Neuron (in vitro differentiated cells): ENCODE measurements around the gene KRTAP12-3.
"Not testable (repeated sequence)": the region's sequence is repeated elsewhere in the genome, so short reads cannot be mapped to it uniquely, and the experiment has no call there.

Experiments
- H2AFZ ChIP-seq: one replicate; pipeline ENCODE4 v1.6.1; 2013; ENCODE audit warnings: low read depth, mild to moderate bottlenecking, inconsistent platforms, low read length, moderate library complexity
- H3K27me3 ChIP-seq: one replicate; pipeline ENCODE4 v1.6.1; 2013; ENCODE audit warnings: low read length; ENCODE audit not compliant: insufficient read depth
- H3K36me3 ChIP-seq: one replicate; pipeline ENCODE4 v1.6.1; 2013; ENCODE audit warnings: low read length; ENCODE audit not compliant: insufficient read depth
- H3K4me1 ChIP-seq: one replicate; pipeline ENCODE4 v1.6.1; 2013; ENCODE audit warnings: low read length; ENCODE audit not compliant: insufficient read depth
- H3K4me3 ChIP-seq: 2 replicates; pipeline ENCODE4 v1.5.1; 2013; ENCODE audit warnings: mild to moderate bottlenecking, low read length, moderate library complexity
- H3K9me3 ChIP-seq: one replicate; pipeline ENCODE4 v1.6.1; 2013; ENCODE audit warnings: low read length

The KRTAP12-3 gene

GRCh38 chr21:44666401-44667320, 8.9 kb downstream of the KRTAP12-3 start, which contains the start of gene KRTAP12-2:
KRTAP12-2 (minus strand) TSS chr21:44666927; CDS start chr21:44666886, 41 bp downstream.
- Histone ChIP-seq H3K27me3 (no peaks in the 10 kb centered on the region), H2AFZ (no peak within 1 kb of the TSS), H3K9me3 (peaks cover 6% of the 10 kb centered on the region), H3K36me3 (no peaks in the 10 kb centered on the region), H3K4me1 (no peaks in the 10 kb centered on the region), H3K4me3 (no peak within 1 kb of the TSS)

GRCh38 chr21:44667612-44668011, 9.9 kb downstream of the KRTAP12-3 start:
- Histone ChIP-seq H3K9me3 (peaks cover 8% of the 10 kb centered on the region), H3K36me3 (no peaks in the 10 kb centered on the region), H3K27me3 (no peaks in the 10 kb centered on the region), H2AFZ (no peak overlapping the region), H3K4me1 (no peaks in the 10 kb centered on the region), H3K4me3 (no peak overlapping the region)

- Histone ChIP-seq H3K4me3 (no peak overlapping the region), H3K9me3 (peaks cover 8% of the 10 kb centered on the region), H3K36me3 (no peaks in the 10 kb centered on the region), H2AFZ (no peak overlapping the region), H3K4me1 (no peaks in the 10 kb centered on the region), H3K27me3 (no peaks in the 10 kb centered on the region)
Measured at GRCh38 chr21:44670642-44671432, 13.1 kb downstream of the KRTAP12-3 start.

GRCh38 chr21:44671911-44672310, 14.2 kb downstream of the KRTAP12-3 start:
- H3K4me3 ChIP-seq = no peak overlapping the region
- H3K27me3 ChIP-seq = peaks cover 1% of the 10 kb centered on the region
- no peaks in the 10 kb centered on the region for H3K36me3 ChIP-seq
- no peaks in the 10 kb centered on the region for H3K4me1 ChIP-seq
- peaks cover 8% of the 10 kb centered on the region for H3K9me3 ChIP-seq
- no peak overlapping the region for H2AFZ ChIP-seq

GRCh38 chr21:44677881-44678280, 20.1 kb downstream of the KRTAP12-3 start:
- H3K27me3 ChIP-seq = peaks cover 8% of the 10 kb centered on the region
- H3K9me3 ChIP-seq = no peaks in the 10 kb centered on the region

GRCh38 chr21:44681152-44681551, 23.4 kb downstream of the KRTAP12-3 start:
- Histone ChIP-seq H3K27me3 (peaks cover 10% of the 10 kb centered on the region), H3K36me3 (no peaks in the 10 kb centered on the region), H3K4me1 (peaks cover 1% of the 10 kb centered on the region), H3K9me3 (peaks cover 2% of the 10 kb centered on the region), H3K4me3 (no peak overlapping the region), H2AFZ (no peak overlapping the region)

More at GRCh38 chr21:44677881-44678280, 20.1 kb downstream of the KRTAP12-3 start:
- no peak overlapping the region for H2AFZ ChIP-seq
- no peaks in the 10 kb centered on the region for H3K4me1 ChIP-seq
- H3K4me3 ChIP-seq = no peak overlapping the region
- H3K36me3 ChIP-seq = no peaks in the 10 kb centered on the region

GRCh38 chr21:44681861-44682579, 24.3 kb downstream of the KRTAP12-3 start, which contains the start of gene KRTAP12-1:
KRTAP12-1 (minus strand) TSS chr21:44682163; CDS start chr21:44682123, 40 bp downstream.
- peaks cover 2% of the 10 kb centered on the region for H3K9me3 ChIP-seq
- no peaks in the 10 kb centered on the region for H3K36me3 ChIP-seq

GRCh38 chr21:44682580-44683151, 24.9 kb downstream of the KRTAP12-3 start:
- peaks cover 7% of the 10 kb centered on the region for H3K27me3 ChIP-seq
- H3K4me1 ChIP-seq = peaks cover 8% of the 10 kb centered on the region
- no peak overlapping the region for H2AFZ ChIP-seq
- peaks cover 2% of the 10 kb centered on the region for H3K9me3 ChIP-seq
- no peak overlapping the region for H3K4me3 ChIP-seq
- H3K36me3 ChIP-seq = no peaks in the 10 kb centered on the region

More at GRCh38 chr21:44681861-44682579, 24.3 kb downstream of the KRTAP12-3 start, which contains the start of gene KRTAP12-1:
- peaks cover 8% of the 10 kb centered on the region for H3K27me3 ChIP-seq
- H3K4me3 ChIP-seq = no peak within 1 kb of the TSS
- no peak within 1 kb of the TSS for H2AFZ ChIP-seq
- peaks cover 8% of the 10 kb centered on the region for H3K4me1 ChIP-seq

- Histone ChIP-seq H3K36me3 (no peaks in the 10 kb centered on the region), H3K4me3 (no peak overlapping the region), H3K9me3 (peaks cover 2% of the 10 kb centered on the region), H3K4me1 (peaks cover 8% of the 10 kb centered on the region), H2AFZ (no peak overlapping the region), H3K27me3 (peaks cover 8% of the 10 kb centered on the region)
Measured at GRCh38 chr21:44684077-44684476, 26.3 kb downstream of the KRTAP12-3 start.

GRCh38 chr21:44684483-44684882, 26.8 kb downstream of the KRTAP12-3 start:
- Histone ChIP-seq H2AFZ (no peak overlapping the region), H3K27me3 (peaks cover 8% of the 10 kb centered on the region), H3K9me3 (peaks cover 2% of the 10 kb centered on the region), H3K4me1 (peaks cover 8% of the 10 kb centered on the region), H3K4me3 (no peak overlapping the region), H3K36me3 (no peaks in the 10 kb centered on the region)

- not testable (repeated sequence) for H3K36me3 ChIP-seq, H3K4me1 ChIP-seq, H3K9me3 ChIP-seq, H2AFZ ChIP-seq, H3K4me3 ChIP-seq
- H3K27me3 ChIP-seq = peaks cover 11% of the 10 kb centered on the region
Measured at GRCh38 chr21:44685050-44685449, 27.3 kb downstream of the KRTAP12-3 start.

GRCh38 chr21:44686000-44686781, 28.5 kb downstream of the KRTAP12-3 start:
- Histone ChIP-seq H3K4me3 (no peak overlapping the region), H3K9me3 (peaks cover 2% of the 10 kb centered on the region), H3K36me3 (no peaks in the 10 kb centered on the region), H3K27me3 (peaks cover 11% of the 10 kb centered on the region), H2AFZ (no peak overlapping the region), H3K4me1 (peaks cover 8% of the 10 kb centered on the region)
